ENCODE data around the gene ARHGEF19. TPM values are rescaled to one million over a fixed set of nuclear protein-coding genes. Genes with fewer than 3 reads are reported as not detected.
A peak's percentile ranks its signal among the peaks of the same experiment; 100 is the strongest.

The ARHGEF19 gene
- total and polyA plus RNA-seq, 2 of the 13 experiments (the other 11 are each of a cell fraction or from before 2014, with no cell fraction given) = 1.7 to 1.8 TPM

GRCh38 chr1:16178596-16179497 lies 33.6 kb downstream of the ARHGEF19 start (continued):
- peak; percentile 94 for TF ChIP-seq RXRB (CRISPR knock-in tag; IDR thresholded peaks at IDR 0.05; ENCODE audit: borderline replicate concordance)
- TF ChIP-seq ZNF205 (CRISPR knock-in tag; IDR thresholded peaks at IDR 0.05) = no peak; the same call in 1 of the 2 replicates
- TF ChIP-seq FLYWCH1 (CRISPR knock-in tag; IDR thresholded peaks at IDR 0.05) = no peak
- TF ChIP-seq ARNT2 (CRISPR knock-in tag; IDR thresholded peaks at IDR 0.05; ENCODE audit: low read depth) = no peak
- peak; percentile 39; the same call in 1 of the 2 replicates for TF ChIP-seq ARHGAP35 (CRISPR knock-in tag; IDR thresholded peaks at IDR 0.05; ENCODE audit: borderline replicate concordance)
- peak; percentile 100 for TF ChIP-seq ZMYM3 (CRISPR knock-in tag; IDR thresholded peaks at IDR 0.05)
- no peak for TF ChIP-seq KLF13 (CRISPR knock-in tag; IDR thresholded peaks at IDR 0.05)
- peak; percentile 27; the same call in 1 of the 2 replicates for TF ChIP-seq HDAC2 (CRISPR knock-in tag; IDR thresholded peaks at IDR 0.05)
- no peak for TF ChIP-seq NR3C1 (CRISPR knock-in tag; IDR thresholded peaks at IDR 0.05)
- TF ChIP-seq ZNF83 (CRISPR knock-in tag; IDR thresholded peaks at IDR 0.05; ENCODE audit: borderline replicate concordance) = no peak
- no peak for TF ChIP-seq ZNF513 (CRISPR knock-in tag; conservative IDR thresholded peaks at IDR 0.05)
- no peak for TF ChIP-seq CENPBD1 (CRISPR knock-in tag; IDR thresholded peaks at IDR 0.05; ENCODE audit: borderline replicate concordance, low read depth)
- TF ChIP-seq ESRRA (CRISPR knock-in tag; IDR thresholded peaks at IDR 0.05; ENCODE audit: low read depth) = peak; percentile 55; the same call in 1 of the 2 replicates
- peak; percentile 74 for TF ChIP-seq HNF1A (IDR thresholded peaks at IDR 0.05; ENCODE audit: low read depth)
- peak; percentile 81; the same call in 1 of the 2 replicates for TF ChIP-seq HNF1A (CRISPR knock-in tag; IDR thresholded peaks at IDR 0.05; ENCODE audit: borderline replicate concordance)
- no peak for TF ChIP-seq KLF12 (CRISPR knock-in tag; IDR thresholded peaks at IDR 0.05; ENCODE audit: borderline replicate concordance)
- TF ChIP-seq ZNF782 (CRISPR knock-in tag; IDR thresholded peaks at IDR 0.05; ENCODE audit: borderline replicate concordance) = peak; percentile 60; the same call in 1 of the 2 replicates
- TF ChIP-seq RORA (CRISPR knock-in tag; IDR thresholded peaks at IDR 0.05) = peak; percentile 74; the same call in 1 of the 2 replicates
- TF ChIP-seq HOXD1 (CRISPR knock-in tag; IDR thresholded peaks at IDR 0.05) = no peak
- no peak for TF ChIP-seq ZNF569 (CRISPR knock-in tag; IDR thresholded peaks at IDR 0.05; ENCODE audit: borderline replicate concordance)
- peak; percentile 87 for TF ChIP-seq RARA (CRISPR knock-in tag; IDR thresholded peaks at IDR 0.05)
- no peak for TF ChIP-seq PHF5A (CRISPR knock-in tag; IDR thresholded peaks at IDR 0.05; ENCODE audit: low read depth, unreplicated experiment)
- no peak for TF ChIP-seq SIN3B (IDR thresholded peaks at IDR 0.05; ENCODE audit: low read length)
- peak; percentile 99 for TF ChIP-seq KDM1A (CRISPR knock-in tag; IDR thresholded peaks at IDR 0.05)
- no peak; the same call in none of the 2 replicates for TF ChIP-seq POGZ (CRISPR knock-in tag; IDR thresholded peaks at IDR 0.05)

All from HepG2 (cell line).